ENCODE results near the gene EXOC2.

DNA sequence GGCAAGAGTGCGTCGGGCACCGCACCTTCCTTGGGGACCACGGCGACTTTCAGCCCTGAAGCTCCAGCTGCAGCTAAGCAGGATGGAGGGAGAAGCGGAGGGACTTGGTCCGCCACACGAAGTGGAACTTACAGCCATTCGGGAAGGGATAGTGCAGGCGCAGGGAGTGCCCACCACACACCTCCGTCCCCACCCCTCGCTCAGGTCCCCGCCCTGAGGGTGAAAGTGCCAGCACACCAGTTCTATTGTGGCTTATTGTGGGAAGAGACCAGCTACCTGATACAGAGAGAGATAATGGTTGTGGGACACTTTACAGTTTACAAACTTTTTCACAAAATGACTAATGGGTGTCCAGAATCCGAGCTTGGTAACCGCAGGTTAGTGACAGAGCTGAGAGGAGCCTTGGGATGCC, 225.3 kb downstream of the EXOC2 start:
- TF ChIP-seq TAF1 (IDR thresholded peaks at IDR 0.05; ENCODE audit: low read depth, low read length): no peak
- no peak for TF ChIP-seq POLR2A (IDR thresholded peaks at IDR 0.05; ENCODE audit: low read depth, low read length)
- TF ChIP-seq POLR2AphosphoS5 (IDR thresholded peaks at IDR 0.05; ENCODE audit: low read depth, low read length): no peak
- TF ChIP-seq SPI1 (IDR thresholded peaks at IDR 0.05; ENCODE audit: low read depth, low read length): no peak
- no peak for TF ChIP-seq PAX5 (IDR thresholded peaks at IDR 0.05; ENCODE audit: insufficient read depth, low read length, severe bottlenecking)
- TF ChIP-seq POU2F2 (IDR thresholded peaks at IDR 0.05; ENCODE audit: low read depth, low read length): no peak
